ENCODE data around the gene TEAD3. TPM values are rescaled to one million over a fixed set of nuclear protein-coding genes. Genes with fewer than 3 reads are reported as not detected.

Gene TEAD3
- total RNA-seq, 4 donors from 2014 or later: 58.3 to 122 (median 72.5) TPM

DNA sequence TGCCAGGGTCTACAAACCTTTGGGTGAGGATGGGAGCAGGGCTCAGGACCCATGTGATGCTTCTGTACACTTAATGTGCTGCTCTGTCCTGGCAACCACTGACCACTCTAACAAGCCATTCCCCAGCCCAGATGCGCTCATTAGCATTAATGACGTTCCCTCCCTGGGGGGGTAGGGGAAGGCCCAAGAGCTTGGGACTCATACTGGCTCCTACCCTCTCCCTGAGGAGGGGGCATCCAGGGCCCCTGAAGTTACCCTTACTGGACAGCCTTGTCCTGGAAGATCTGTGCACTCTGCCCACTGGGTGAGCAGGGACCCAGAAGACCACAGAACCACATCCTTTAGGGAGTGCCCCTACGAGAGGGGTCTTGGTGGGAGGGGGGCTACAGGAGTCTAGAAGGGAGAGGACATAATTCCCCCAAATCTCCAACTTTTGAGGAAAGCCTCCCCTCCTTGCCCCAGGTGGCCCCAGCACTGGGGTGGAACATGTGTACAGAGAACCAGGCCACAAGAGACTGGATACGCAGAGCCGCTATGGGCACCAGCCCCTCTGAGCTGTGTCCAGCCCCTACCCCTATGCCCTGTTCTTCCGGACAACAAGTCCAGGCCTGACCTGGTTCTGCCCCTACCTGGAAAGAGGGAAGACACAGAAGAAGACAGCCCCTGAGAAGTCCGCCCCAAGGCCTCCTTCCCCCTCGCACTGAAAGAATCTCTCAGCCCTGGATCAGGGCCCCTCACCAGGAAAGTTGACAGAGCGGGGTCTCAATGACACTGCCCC lies 1.4 kb downstream of the TEAD3 start:
- Histone ChIP-seq H3K27me3 (peaks cover 3% of the 10 kb centered on the region), H3K36me3 (no peaks in the 10 kb centered on the region), H3K4me1 (peaks cover 0 to 77% (median 43%) of the 10 kb centered on the region in 3 donors), H3K4me3 (peak overlapping the region; percentile 77 to 96), H3K27ac (peak overlapping the region; percentile 90 to 100 (median 98)), H3K9me3 (no peaks in the 10 kb centered on the region)
- ATAC-seq: peak; percentile 13
- WGBS, 2 donors (ENCODE audit: low coverage in 1 of 2): 37 to 38% methylated on average over 2 to 3 of the region's 9 CpGs
- TF ChIP-seq, protein P1, sequence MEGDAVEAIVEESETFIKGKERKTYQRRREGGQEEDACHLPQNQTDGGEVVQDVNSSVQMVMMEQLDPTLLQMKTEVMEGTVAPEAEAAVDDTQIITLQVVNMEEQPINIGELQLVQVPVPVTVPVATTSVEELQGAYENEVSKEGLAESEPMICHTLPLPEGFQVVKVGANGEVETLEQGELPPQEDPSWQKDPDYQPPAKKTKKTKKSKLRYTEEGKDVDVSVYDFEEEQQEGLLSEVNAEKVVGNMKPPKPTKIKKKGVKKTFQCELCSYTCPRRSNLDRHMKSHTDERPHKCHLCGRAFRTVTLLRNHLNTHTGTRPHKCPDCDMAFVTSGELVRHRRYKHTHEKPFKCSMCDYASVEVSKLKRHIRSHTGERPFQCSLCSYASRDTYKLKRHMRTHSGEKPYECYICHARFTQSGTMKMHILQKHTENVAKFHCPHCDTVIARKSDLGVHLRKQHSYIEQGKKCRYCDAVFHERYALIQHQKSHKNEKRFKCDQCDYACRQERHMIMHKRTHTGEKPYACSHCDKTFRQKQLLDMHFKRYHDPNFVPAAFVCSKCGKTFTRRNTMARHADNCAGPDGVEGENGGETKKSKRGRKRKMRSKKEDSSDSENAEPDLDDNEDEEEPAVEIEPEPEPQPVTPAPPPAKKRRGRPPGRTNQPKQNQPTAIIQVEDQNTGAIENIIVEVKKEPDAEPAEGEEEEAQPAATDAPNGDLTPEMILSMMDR (IDR thresholded peaks at IDR 0.05): no peak
- peak; percentile 33 to 48 for TF ChIP-seq POLR2A (IDR thresholded peaks at IDR 0.05)
- peak; percentile 87 for TF ChIP-seq POLR2AphosphoS5 (IDR thresholded peaks at IDR 0.05)

DNA sequence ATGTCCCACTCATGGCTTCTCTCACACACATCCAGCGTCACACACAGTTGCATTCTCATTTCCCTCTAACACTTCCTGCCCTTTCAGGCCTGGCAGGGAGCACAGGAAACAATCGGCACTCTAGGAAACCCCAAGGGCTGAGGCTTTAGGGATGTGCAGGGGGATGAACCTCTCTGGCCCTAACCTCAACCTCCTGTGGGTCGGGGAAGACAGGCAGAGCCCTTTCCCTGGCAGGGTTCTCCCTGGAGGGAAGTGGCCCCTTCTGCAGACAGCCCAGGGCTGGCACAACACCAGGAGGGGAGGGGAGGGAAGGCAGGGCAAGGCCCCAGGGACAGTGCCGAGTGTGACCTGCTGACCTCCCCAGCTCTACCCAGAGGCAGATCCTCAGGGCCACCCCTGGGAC lies 2.7 kb downstream of the TEAD3 start:
- Histone ChIP-seq H3K4me1 (peaks cover 2 to 90% (median 53%) of the 10 kb centered on the region in 3 donors), H3K4me3 (peak overlapping the region; percentile 77 to 96)

DNA sequence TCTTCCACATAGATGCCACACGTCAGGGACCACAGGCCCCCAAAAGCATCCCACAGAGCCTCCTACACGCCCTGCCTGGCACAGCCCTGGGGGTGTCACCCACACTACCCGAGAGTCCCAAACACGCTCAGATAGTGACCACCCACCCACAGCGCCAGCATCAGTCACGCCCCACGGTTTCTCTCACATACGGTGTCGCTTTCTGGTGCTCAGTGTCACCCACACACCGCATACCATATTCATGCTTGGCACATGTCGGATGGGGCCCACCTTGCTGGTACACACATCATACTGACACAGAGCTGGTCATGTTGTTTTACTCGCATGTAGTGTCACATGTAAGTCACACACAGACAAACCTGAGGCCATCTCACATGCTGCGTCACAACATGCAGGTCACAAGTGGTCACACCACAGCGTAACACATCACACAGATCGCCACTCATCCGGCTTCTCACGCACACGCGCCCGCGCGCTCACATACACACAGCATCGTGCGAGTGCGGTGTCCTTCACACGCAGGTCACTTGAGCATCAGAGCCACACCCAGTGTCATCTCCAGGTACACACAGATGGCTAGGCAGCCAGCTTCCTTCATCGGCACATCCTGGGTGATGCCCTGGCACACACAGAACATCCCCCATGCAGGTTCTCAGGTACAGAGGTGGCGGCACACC lies 3.4 kb downstream of the TEAD3 start:
- ATAC-seq: no peak
- H3K4me1 ChIP-seq: peaks cover 2 to 91% (median 56%) of the 10 kb centered on the region in 3 donors
- no peaks in the 10 kb centered on the region for H3K36me3 ChIP-seq
- TF ChIP-seq, protein P1 (IDR thresholded peaks at IDR 0.05): no peak
- TF ChIP-seq POLR2A (IDR thresholded peaks at IDR 0.05) (no peak), EP300 (IDR thresholded peaks at IDR 0.05) (no peak), POLR2AphosphoS5 (IDR thresholded peaks at IDR 0.05) (no peak)
- 56 to 72% methylated on average over 18 to 24 of the region's 28 CpGs for WGBS, 2 donors (ENCODE audit: low coverage in 1 of 2)
- peaks cover 3% of the 10 kb centered on the region for H3K27me3 ChIP-seq
- H3K27ac ChIP-seq: peak overlapping the region; percentile 90 to 100 (median 98)
- H3K4me3 ChIP-seq: peak overlapping the region in 1 of 2 donors; percentile 96
- H3K9me3 ChIP-seq: no peaks in the 10 kb centered on the region

More for the DNA sequence above, 2.7 kb downstream of the TEAD3 start:
- Histone ChIP-seq H3K27me3 (peaks cover 3% of the 10 kb centered on the region), H3K27ac (peak overlapping the region; percentile 90 to 100 (median 98)), H3K9me3 (no peaks in the 10 kb centered on the region), H3K36me3 (no peaks in the 10 kb centered on the region)
- TF ChIP-seq, protein P1 (IDR thresholded peaks at IDR 0.05): no peak
- TF ChIP-seq POLR2AphosphoS5 (IDR thresholded peaks at IDR 0.05) (no peak), POLR2A (IDR thresholded peaks at IDR 0.05) (no peak), EP300 (IDR thresholded peaks at IDR 0.05) (no peak)
- no peak for ATAC-seq
- 0% methylated on average over 1 of the region's 4 CpGs for WGBS, 2 donors (ENCODE audit: low coverage in 1 of 2)

DNA sequence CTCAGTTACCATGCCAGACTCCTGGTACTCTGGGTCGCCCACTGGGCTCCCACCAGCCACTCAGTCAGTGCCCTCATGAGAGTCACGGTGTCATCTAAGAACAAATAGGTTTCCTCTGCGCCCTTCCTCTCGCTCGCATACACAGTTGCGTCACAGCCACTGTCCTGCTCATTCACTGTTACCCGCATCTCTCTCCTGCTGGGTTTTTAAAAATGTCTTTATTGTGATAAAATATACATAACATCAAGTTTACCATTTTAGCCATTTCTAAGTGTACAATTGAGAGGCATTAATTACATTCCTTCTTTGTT lies 4.0 kb downstream of the TEAD3 start:
- Histone ChIP-seq H3K4me3 (peak overlapping the region in 1 of 2 donors; percentile 96), H3K36me3 (no peaks in the 10 kb centered on the region), H3K4me1 (peaks cover 2 to 91% (median 56%) of the 10 kb centered on the region in 3 donors), H3K9me3 (no peaks in the 10 kb centered on the region), H3K27ac (peak overlapping the region; percentile 90 to 100 (median 98)), H3K27me3 (no peaks in the 10 kb centered on the region)
- WGBS, 2 donors (ENCODE audit: low coverage in 1 of 2): 58% methylated on average over 7 of the region's 7 CpGs; no CpG with 5 or more reads in 1 of the 2 donors
- ATAC-seq: no peak
- TF ChIP-seq POLR2A (IDR thresholded peaks at IDR 0.05) (no peak), EP300 (IDR thresholded peaks at IDR 0.05) (no peak), POLR2AphosphoS5 (IDR thresholded peaks at IDR 0.05) (peak; percentile 27)
- TF ChIP-seq, protein P1 (IDR thresholded peaks at IDR 0.05): no peak
